ENCODE results near the gene HP1BP3.
"Not testable (repeated sequence)": the region's sequence is repeated elsewhere in the genome, so short reads cannot be mapped to it uniquely, and the experiment has no call there.

HP1BP3 gene

DNA sequence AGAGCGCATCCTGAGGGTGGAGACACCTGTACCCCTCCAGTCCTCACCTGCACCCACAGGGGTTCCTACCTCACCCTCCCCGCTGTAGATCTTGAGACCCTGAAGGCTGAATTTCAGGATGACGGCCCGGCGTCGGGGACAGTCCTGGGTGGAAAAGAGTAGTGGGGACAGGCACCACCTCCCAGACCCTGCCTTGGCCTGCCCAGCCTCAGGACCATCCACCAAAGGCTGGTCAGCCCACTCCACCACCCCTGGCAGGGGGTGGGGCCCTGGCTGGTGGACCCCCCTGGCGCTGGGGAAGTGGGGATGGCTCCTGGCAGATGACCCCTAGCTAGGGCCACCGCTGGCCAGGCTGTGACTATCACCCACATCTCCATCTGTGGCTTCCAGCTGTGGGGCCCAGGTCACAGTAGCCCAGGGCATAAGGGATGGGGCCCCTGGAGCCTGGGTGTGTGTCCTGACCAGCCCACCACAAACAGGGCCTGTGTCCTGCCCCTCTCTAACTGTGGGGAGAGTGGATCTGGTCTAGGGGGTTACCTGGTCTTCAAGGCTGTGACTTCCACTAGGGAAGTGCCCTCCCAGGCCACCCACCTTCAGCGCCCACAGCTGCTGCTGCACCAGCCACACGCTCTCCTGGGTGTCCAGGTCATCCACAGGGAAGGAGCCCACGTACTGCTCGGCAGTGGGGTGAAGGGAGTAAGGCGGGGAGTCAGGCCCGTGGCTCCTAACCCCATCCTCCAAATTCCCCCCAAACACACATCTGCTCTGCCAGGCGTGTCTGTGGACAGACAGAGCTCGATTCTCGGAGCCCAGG lies 60.0 kb downstream of the HP1BP3 start:
- DNase-seq (ENCODE audit: low read depth) = no peak

DNA sequence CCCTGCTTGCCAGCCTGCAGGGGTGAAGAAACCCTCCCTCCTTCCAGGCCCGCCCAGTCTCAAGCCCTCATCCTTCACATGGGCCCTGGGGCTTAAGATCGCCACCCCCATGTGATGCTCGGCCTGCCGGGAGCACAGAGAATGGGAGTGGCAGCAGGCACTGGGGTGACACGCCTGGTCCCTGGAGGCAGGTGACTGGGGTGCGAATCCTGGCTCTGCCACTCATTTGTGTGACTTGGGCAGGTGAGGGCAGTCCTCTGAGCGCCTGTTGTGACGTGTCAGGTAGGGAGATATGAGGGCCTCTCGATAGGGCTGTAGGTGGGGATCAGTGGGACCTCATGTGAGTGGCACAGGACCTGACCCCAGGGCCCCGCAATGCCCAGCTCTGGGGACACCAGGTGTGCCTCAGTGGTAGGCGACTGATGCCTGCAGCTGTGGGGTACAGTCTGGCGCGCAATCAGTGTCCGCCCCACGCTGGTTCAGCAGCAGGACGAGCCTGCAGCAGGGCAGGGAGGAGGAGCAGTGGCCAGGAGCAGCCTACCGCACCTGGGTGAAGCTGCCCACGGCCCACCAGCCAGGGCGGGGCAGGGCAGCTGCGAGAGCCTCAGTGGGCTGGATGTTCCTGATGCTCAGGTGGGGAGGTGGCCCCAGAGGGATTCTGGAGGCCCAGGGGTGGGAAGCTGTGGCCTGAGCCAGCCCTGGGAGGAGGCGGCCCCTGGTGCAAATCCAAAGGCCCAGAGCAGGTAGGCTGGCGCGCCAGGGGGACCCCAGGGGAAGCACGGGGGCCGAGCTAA lies 60.8 kb downstream of the HP1BP3 start:
- DNase-seq (ENCODE audit: low read depth) = no peak

DNA sequence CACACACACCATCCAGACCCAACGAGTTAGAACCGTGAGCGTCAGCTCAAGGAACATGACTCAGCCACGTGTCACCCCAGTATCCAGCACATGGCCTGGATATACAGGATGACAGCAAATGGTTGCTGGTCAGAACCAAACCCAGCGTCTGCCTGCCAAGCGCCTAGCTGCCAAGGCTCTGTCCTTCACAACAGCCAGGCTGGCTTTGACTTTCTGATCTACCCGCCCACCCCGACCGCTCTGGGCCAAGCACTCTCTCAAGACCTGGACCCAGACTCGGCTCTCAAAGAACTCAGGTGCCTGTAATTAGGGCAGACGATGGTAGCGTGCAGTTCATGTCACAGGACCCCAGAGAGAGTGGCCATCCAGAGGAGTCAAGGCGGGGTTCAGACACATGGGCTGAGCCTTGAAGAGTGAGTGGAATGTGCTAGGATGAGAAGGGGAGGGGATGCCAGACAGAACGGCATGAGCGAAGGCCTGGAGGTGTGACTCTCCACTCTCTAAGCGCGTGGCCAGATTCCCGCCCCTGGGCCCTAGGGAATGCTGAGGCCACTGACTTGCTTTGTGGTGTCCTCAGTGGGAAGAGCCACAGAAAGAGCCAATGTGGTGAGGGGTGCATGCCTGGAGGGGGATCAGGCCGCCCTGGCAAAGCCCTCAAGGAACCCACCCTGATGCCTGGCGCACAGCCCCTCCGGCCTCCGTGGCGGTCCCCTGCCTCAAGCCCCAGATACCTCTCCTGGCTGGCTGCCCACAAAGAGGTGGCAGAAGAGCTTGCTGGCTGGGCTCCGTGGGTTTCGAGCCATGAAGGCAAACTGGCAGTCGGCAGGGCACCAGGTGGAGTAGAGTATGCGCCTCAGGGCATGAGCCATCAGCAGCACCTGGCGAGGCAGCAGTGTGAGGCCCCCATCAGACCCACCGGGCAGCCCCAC lies 61.7 kb downstream of the HP1BP3 start:
- no peak for DNase-seq (ENCODE audit: low read depth)

DNA sequence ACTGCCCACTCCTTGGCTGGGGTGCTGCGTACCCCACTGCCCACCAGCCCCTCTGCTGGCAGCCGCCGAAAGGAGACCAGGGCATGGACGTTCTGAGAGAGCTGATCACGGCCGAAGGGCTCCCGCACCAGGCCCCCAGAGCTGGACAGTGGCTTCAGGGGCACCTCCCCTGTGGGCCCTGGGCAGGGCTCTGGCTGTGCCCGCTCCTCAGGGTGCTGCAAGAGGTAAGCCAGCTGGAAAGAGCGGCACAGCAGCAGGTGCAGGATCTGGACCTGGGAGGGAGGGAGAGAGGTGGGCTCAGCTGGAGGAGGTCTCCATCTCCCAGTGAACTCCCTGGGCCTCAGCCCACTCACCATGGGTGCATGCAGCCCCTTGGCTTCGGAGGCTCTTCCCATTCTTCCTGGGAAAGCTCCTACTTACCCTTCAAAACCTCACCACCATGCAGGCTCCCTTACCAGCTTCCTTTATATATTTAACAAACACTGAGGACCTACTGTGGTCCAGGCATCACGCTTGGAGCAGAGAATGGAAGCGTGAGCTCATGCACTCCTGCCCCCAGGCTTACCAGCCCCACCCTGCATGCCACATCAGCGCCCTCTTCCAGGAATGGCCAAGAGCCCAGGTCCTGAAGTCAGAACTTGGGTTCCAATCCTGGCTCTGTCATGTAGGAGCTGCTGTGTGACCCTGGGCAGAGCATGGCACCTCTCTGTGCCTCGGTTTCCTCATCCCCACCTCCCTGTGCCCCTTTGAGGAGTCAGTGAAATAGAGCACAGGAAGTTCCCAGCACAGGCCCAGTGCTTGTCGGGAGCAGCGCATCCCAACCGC lies 62.5 kb downstream of the HP1BP3 start:
- no peak for DNase-seq (ENCODE audit: low read depth)

DNA sequence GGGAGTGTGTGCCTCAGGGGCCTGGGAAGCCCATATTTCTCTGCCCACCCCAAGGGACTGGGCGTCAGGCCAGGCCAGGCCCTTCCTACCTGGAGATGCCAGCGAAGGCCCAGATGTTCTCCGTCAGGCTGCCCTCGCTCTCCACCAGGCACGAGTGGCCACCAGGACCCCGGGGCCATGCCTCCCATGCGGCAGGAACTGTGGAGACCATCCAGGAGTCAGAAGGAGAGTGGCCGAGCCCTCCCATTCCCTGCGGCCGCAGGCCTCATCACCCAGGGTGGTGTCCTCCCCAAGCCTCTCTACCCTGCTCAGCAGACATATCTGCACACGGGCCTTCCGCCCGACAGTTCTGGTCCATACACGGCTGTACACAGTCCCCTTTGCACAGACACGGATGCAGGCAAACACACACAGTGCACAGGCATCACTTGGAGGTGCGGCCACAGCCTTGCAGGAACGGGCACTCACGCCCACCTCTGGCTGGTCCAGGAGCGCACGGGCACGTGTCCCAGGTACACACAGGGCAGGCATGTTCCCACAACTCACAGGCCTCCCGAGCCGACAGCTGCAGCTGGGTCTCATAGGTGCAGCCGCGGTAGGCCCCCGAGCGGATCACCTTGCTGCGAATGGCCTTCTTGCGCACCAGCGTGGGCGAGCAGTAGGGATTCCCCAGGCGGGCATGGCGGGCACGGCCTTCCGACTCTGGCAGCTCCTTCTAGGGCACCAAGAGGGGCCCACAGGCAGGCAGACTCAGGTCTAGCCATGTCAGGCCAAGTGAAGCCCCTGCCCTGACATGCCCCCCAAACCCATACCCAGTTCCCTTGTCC lies 63.4 kb downstream of the HP1BP3 start:
- no peak for DNase-seq (ENCODE audit: low read depth)

DNA sequence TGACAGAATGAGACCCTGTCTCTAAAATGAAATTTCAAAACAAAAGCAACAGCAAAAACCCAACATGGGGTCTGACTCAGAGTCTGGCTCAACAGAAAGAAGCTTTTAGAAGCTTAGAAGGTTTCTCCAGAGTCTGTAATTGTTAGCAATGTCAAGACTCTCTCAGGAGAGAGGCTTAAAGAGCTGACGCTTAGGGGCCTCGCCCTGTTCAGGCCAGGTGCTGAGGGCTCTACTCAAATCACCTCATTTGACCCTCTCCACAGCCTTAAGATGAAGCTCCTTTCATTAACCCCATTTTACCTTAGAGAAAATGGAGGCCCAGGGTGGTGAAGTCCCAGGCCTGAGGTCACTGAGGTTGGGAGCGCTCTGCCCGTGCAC lies 64.0 kb downstream of the HP1BP3 start:
- no peak for DNase-seq (ENCODE audit: low read depth)

DNA sequence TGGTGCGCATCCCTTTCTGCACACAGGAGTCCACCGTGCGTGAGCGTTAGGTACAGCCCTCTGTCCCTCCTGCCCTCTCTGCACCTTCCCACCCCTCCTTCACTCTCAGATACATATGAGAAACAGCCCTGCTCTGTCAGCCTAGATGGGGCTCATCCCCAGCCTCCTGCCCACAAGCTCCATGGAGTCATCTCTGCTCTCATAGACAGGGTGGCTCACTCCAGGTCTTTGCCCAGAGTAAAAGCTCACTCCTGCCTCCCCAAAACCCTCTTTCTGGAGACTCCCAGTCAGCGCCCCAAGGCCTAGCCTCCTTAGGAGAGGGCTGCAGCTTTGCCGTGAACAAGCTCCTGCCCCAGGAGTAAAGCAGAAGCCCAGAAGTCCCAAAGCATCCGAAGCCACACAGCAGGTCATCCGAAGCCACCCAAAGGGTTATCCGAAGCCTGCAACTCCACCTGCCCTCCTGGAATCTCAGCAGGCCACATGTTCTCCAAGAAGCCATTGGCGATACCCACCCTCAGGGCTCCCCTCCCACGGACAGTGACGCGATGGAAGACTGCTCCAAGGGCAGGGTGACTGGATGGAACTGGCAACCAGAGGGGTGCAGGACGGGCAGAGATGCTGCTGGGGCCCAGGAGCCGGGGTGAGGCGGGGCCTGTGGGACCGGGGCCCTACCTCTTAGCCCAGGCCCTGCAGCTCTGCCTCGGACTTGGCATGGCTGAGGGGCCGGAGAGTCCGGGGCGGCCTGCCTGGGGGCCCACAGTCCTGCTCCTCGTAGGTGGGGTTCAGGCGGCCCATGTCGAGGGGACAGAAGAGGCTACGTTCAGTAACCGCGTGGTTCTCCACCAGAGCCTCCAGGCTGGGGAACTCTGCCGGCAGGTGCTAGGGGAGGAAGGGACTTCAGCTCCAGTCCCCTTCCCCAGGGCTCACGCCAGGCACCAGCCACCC lies 65.7 kb downstream of the HP1BP3 start:
- DNase-seq (ENCODE audit: low read depth) = no peak

DNA sequence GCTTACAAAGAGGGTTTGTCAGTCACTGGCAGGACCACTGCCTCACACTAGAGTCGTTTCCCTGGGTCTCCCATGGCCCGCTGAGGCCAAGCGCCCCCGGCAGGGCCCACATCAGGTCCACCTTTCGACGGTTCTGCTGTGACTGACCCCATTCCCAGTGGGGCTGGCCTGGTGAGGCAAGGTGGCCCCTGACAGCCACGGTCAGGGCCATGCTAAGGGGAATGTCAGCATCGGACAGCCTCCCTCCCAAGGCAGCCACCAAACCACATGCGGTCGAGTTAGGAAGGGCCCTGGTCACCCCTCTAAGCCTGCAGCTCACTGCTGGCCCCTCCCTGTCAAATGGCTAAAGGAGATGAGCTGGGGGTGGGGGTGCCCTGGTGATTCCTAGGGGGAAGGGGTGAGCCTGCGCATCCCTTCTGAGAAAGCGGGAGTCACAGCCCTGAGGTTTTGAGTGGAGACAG lies 66.4 kb downstream of the HP1BP3 start:
- DNase-seq (ENCODE audit: low read depth) = no peak

DNA sequence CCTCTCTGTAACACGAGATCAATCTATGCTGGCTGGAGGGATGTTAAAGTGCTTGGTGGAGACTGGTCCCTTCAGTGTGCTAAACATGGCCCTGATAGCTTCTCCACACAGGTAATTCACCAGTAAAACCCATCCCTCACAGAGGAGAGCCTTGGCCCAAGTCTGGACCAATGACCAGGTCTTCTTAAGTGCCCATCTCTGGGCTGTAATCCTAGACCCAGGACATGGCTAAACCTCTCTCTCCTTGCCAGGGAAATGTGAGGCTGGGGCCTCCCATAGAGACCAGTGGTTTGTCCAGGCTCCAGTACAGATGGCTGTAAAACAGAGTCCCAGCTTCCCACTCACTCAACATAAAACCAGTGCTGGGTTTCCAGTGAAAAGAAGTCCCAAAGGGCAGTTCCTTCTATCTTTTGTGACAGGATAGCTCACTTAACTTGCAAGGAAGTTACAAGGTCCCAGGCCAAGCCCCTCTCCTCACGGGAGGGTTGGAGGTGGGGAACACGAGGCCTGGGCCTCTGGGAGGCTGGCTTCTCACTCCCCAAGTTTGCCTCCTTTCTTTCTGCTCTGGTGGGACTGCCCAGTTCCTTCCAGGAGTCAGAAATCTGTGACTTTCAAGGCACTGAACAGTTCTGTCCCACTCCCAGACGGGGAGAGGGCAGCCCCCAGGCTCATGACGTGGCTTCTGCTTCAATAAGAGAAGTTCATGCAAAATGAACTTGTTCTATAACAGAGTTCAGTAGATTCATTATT lies 67.1 kb downstream of the HP1BP3 start:
- DNase-seq (ENCODE audit: low read depth) = no peak

DNA sequence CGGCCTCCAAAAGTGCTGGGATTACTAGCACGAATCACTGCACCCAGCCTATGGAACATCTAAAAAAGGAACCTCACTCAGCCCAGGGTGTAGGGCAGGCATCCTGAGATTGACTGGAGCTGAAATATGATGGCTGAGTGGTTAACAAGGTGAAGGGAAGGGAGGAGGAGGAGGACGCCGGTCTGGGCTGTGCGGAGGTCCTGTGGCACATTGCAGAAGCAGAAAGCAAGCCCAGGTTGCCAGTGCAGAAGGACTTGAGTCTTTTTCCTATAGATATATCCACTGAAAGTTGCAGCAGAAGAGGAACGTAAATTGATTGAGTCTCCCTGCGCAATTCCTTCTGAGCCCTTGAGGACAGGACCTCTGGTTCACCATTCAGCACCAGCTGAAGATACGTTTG lies 67.8 kb downstream of the HP1BP3 start:
- DNase-seq (ENCODE audit: low read depth) = no peak

DNA sequence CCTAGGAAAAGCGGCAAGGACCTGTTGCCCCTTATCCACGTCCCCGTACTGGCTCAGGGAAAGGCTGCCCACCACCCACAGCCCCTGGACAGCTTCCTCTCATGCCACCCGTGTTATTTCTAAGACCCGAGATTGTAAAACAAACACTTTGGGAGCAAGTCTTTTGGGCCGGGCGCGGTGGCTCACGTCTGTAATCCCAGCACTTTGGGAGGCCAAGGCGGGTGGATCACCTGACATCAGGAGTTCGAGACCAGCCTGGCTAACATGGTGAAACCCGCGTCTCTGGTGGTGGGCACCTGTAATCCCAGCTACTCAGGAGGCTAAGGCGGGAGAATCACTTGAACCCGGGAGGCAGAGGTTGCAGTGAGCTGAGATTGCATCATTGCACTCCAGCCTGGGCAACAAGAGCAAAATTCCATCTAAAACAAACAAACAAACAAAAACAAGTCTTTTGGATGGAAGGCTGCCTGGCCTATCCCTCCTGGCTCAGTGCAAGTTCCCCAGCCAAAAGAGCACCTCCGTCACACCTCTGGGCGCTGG lies 68.7 kb downstream of the HP1BP3 start:
- DNase-seq (ENCODE audit: low read depth) = not testable (repeated sequence)

DNA sequence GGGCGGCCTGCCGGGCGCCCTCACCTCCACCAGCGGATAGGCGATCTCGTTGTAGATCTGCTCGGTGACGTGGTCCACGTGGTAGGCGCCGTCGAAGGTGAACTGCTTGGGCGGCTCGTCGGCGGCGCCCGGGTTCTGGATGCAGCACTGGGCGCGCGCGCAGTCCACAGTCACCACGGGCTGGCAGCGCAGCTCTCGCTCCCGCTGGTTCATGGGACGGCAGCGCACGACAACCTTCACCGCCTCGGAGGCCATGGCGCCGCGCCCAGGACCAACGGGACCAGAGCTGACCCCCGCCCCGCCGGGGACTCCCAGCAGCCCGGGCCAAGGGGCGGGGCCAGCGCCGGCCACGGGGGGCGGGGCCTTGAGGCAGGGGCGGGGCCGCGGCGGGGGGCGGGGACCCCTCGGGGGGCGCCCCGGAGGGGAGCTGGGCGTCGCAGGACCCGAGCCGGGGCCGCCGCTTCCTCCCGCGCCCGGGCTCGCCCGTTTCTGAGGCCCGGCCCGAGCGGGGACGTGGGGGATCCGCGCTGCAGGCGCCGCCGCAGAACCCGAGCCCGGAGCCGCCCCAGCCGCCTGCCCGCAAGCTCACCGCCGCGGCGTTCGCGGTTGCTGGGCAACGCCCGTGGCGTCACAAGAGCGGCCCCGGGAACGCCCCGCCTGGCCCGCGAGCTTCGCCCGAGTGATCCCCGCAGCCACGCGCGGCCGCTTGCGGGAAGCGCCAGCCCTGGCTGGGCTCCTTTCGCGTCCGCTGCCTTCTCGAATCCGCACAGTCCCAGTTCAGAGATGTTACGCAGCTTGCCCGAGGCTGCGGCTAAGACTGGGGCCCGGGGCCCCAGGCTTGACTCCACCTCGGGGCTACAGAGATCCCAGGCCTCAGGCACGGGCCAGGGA lies 69.4 kb downstream of the HP1BP3 start, which contains the start of gene KIF17:
Gene KIF17 (minus strand): TSS at position 556 of the 891 bp plus-strand sequence. CDS start 301 bp downstream, at position 255.
- DNase-seq (ENCODE audit: low read depth) = peak; percentile 48

DNA sequence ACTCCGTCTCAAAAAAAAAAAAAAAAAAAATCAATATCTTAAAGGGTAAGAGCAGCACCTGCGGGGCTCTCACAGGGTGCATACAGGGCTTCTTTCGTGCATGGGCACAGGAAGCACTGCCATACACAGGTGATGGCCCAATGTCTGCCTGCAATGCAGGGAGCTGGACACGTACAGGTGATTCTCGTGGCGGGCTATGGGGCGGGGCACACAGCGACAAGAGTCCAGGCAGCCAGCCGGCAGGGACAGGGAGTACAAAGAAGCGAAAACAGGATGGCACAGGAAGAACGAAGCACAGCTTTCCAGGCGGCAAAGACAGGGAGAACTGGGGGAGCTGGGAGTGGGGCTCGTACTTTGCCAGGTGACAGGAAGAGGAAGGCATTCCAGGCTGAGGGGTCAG lies 70.9 kb downstream of the HP1BP3 start:
- no peak for DNase-seq (ENCODE audit: low read depth)

DNA sequence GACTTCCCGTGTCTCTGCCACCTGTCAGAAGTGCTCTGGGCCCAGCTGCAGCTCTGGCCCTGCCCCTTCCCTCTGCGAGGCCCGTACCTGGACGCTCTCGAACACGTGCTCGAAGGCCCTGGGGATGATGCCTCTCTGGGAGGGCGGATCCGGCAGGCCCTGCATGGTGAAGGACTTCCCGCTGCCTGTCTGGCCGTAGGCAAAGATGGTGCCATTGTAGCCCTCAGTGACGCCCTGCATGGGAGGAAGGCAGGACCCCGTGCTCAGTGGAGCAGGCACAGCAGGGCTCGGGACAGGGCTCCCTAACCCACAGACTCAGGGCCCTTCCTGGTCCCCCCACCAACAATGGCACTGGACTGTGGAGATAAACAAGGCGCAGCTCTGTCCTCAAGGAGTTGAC lies 71.7 kb downstream of the HP1BP3 start:
- DNase-seq (ENCODE audit: low read depth) = no peak

DNA sequence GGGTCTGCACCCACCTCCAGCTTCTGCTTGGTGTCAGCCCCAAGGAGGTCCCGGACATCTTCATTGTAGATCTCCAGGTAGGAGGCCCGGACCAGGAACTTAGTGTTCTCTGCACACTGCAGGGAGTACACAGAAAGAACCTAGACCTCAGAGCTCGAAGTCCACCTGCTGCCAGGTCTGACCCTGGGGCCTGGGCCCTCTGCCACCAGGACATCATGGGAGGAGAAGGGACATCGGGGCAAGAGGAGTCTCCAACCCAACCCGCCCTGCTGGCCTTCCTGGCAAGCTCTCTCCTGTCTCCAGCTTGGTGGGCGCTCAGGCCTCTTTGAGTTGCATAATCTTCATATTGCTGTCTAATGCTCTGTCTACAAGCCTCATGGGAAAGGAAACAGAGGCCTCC lies 73.7 kb downstream of the HP1BP3 start:
- no peak for DNase-seq (ENCODE audit: low read depth)

DNA sequence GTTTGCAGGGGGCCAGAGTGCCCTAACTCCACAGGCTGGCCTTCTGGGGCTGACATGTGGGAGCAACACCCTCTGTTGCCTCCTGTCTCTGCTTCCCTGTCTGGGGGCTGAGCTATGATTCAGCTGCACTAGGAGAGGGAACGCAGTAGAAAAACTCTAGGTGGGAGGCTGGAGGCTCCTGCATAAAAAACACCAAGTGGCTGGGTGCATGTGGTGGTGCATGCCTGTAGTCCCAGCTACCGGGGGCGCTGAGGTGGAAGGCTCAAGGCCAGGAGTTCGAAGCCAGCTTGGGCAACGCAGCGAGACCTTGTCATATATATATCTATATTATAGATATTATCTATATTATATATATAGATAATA lies 74.9 kb downstream of the HP1BP3 start:
- DNase-seq (ENCODE audit: low read depth) = no peak

All from stimulated activated CD8-positive, alpha-beta memory T cell treated with anti-CD3 and anti-CD28 coated beads, Interleukin-4, amount 100 ng/mL, for 24 hours (primary cell).